Measurements from ENCODE around the gene TDRD12. TPM values are rescaled to one million over a fixed set of nuclear protein-coding genes. Genes with fewer than 3 reads are reported as not detected.

Gene TDRD12
- total and polyA plus RNA-seq, 9 donors = 0.23 to 3.2 (median 1.9) TPM

GRCh38 chr19:32717496-32717895 is 2.1 kb upstream of the TDRD12 start:
- Histone ChIP-seq H3K27ac (no peak overlapping the region), H3K4me3 (no peak overlapping the region), H3K27me3 (no peaks in the 10 kb centered on the region), H3K4me1 (ENCODE audit: insufficient read depth) (no peaks in the 10 kb centered on the region), H3K9me3 (no peaks in the 10 kb centered on the region), H3K36me3 (no peaks in the 10 kb centered on the region)
- intact Hi-C loops (cut with DNase I) = no loop called here
- WGBS, 3 donors = 27 to 51% (median 30%) methylated on average over 5 of the region's 5 CpGs
- TF ChIP-seq EP300 (IDR thresholded peaks at IDR 0.05) = no peak
- no peak for TF ChIP-seq POLR2A (IDR thresholded peaks at IDR 0.05)
- no peak for TF ChIP-seq CTCF (IDR thresholded peaks at IDR 0.05)
- DNase-seq = no peak

GRCh38 chr19:32718286-32718685 is 1.3 kb upstream of the TDRD12 start:
- Histone ChIP-seq H3K36me3 (no peaks in the 10 kb centered on the region), H3K27ac (no peak overlapping the region), H3K4me3 (no peak overlapping the region), H3K27me3 (no peaks in the 10 kb centered on the region), H3K9me3 (no peaks in the 10 kb centered on the region), H3K4me1 (ENCODE audit: insufficient read depth) (no peaks in the 10 kb centered on the region)
- WGBS, 3 donors = 83 to 88% (median 86%) methylated on average over 7 of the region's 7 CpGs
- intact Hi-C loops (cut with DNase I) = no loop called here
- no peak for DNase-seq
- TF ChIP-seq POLR2A (IDR thresholded peaks at IDR 0.05) (no peak), EP300 (IDR thresholded peaks at IDR 0.05) (no peak), CTCF (IDR thresholded peaks at IDR 0.05) (no peak)

- H3K4me3 ChIP-seq = no peak overlapping the region
- 87 to 91% (median 88%) methylated on average over 10 to 22 of the region's 22 CpGs for WGBS, 3 donors
- intact Hi-C loops (cut with DNase I) = no loop called here
Observed at GRCh38 chr19:32720216-32720935, 809 bp downstream of the TDRD12 start.

GRCh38 chr19:32720936-32721250 is 1.3 kb downstream of the TDRD12 start:
- TF ChIP-seq POLR2A (IDR thresholded peaks at IDR 0.05) = no peak
- no peak for TF ChIP-seq CTCF (IDR thresholded peaks at IDR 0.05)
- TF ChIP-seq EP300 (IDR thresholded peaks at IDR 0.05) = no peak
- H3K36me3 ChIP-seq = no peaks in the 10 kb centered on the region
- no peaks in the 10 kb centered on the region for H3K4me1 ChIP-seq (ENCODE audit: insufficient read depth)
- H3K27me3 ChIP-seq = no peaks in the 10 kb centered on the region
- no peak overlapping the region for H3K4me3 ChIP-seq
- intact Hi-C loops (cut with DNase I) = no loop called here
- no peak for DNase-seq
- H3K27ac ChIP-seq = no peak overlapping the region
- 93 to 96% (median 96%) methylated on average over 22 of the region's 22 CpGs for WGBS, 3 donors
- H3K9me3 ChIP-seq = no peaks in the 10 kb centered on the region

More at GRCh38 chr19:32720216-32720935, 809 bp downstream of the TDRD12 start:
- no peak for DNase-seq
- TF ChIP-seq CTCF (IDR thresholded peaks at IDR 0.05) (no peak), EP300 (IDR thresholded peaks at IDR 0.05) (no peak), POLR2A (IDR thresholded peaks at IDR 0.05) (no peak)
- Histone ChIP-seq H3K4me1 (ENCODE audit: insufficient read depth) (no peaks in the 10 kb centered on the region), H3K36me3 (no peaks in the 10 kb centered on the region), H3K9me3 (no peaks in the 10 kb centered on the region), H3K27ac (no peak overlapping the region), H3K27me3 (no peaks in the 10 kb centered on the region)
